BLaER1 treated with 17β-estradiol and CSF1 and Interleukin-3, amounts not matched to agents 10 nM and 100 nM (cell line): Measurements from ENCODE around the gene PRRC2B.
"Not testable (repeated sequence)": the region's sequence is repeated elsewhere in the genome, so short reads cannot be mapped to it uniquely, and the experiment has no call there.

Source experiments
- H3K27ac ChIP-seq, 11 experiments: shearing (Covaris generic); formaldehyde crosslinking; 2 replicates each; pipeline ENCODE4 v1.8.1; 2022
- H3K27me3 ChIP-seq, 11 experiments: shearing (Covaris generic); formaldehyde crosslinking; 2 replicates each; pipeline ENCODE4 v1.8.1; 2022
- H3K36me3 ChIP-seq, 11 experiments: shearing (Covaris generic); formaldehyde crosslinking; 2 replicates each; pipeline ENCODE4 v1.8.1; 2022
- H3K4me1 ChIP-seq, 10 experiments: shearing (Covaris generic); formaldehyde crosslinking; 2 replicates each; pipeline ENCODE4 v1.8.1; 2022
- H3K4me2 ChIP-seq, 11 experiments: shearing (Covaris generic); formaldehyde crosslinking; 2 replicates each; pipeline ENCODE4 v1.8.1; 2022
- H3K4me3 ChIP-seq, 10 experiments: shearing (Covaris generic); formaldehyde crosslinking; 2 replicates each; pipeline ENCODE4 v1.8.1; 2022
- H3K9ac ChIP-seq, 11 experiments: shearing (Covaris generic); formaldehyde crosslinking; 2 replicates each; pipeline ENCODE4 v1.8.1; 2022
- H3K9me3 ChIP-seq, 11 experiments: shearing (Covaris generic); formaldehyde crosslinking; replicated peaks in 1 of 11; 2 replicates each; pipeline ENCODE4 v1.8.1; 2022
- H4K20me1 ChIP-seq, 11 experiments: shearing (Covaris generic); formaldehyde crosslinking; 2 replicates each; pipeline ENCODE4 v1.8.1; 2022
- Cebpa-rat ChIP-seq, 11 experiments: shearing (Covaris generic); IDR thresholded peaks; 2 replicates each; pipeline ENCODE4 v1.8.1; 2022

PRRC2B gene

DNA sequence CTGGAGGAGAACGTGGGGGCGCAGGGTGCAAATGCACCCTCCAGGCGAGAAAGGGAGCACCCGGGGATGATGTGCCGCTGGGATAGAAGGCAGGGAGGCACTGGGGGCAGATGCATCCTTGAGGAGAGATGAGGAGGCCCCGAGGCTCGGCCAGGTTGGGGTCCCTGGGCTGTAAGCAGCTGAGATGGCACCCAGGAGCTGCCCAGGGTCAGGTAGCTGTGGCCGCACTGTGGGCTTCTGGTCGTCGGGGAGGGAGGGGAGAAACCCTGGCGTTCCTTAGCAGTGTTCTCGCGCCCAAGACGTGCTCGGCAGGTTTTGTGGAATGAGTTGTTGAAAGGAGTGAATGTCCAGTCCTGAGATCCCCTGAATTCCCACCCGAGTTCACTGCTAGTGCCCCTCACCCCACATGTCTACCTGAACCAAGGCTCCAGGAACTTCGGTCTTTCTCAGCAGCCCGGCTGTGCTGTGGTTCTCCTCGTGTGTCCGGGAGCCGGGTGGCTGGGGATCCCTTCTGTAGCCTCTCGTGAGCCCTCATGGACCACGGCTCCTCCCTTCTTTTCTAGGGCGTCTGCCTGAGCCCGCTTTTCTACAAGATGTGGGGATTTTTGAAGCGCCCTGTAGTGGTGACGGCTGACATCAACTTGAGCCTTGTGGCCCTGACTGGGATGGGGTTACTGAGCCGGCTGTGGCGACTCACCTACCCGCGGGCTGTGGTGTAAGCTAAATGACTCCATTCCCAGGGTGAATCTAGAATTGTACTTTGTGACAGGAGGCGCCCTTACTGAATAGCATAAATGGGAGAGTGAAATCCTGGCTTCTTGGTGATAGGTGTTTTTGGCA lies 110.0 kb downstream of the PRRC2B start:
- TF ChIP-seq Cebpa-rat (IDR thresholded peaks at IDR 0.05) = no peak
- peaks cover 28 to 46% (median 33%) of the 10 kb centered on the region in 11 experiments for H3K36me3 ChIP-seq
- peaks cover 18 to 37% (median 27%) of the 10 kb centered on the region in 10 experiments for H3K4me1 ChIP-seq
- peak overlapping the region; percentile 79 to 92 (median 87) for H3K9ac ChIP-seq
- peaks cover 9 to 50% (median 41%) of the 10 kb centered on the region in 11 experiments; a peak in 21 of 22 replicates for H4K20me1 ChIP-seq
- peak overlapping the region; percentile 77 to 96 (median 86) for H3K4me3 ChIP-seq
- H3K9me3 ChIP-seq = no peaks in the 10 kb centered on the region
- no peaks in the 10 kb centered on the region for H3K27me3 ChIP-seq
- peak overlapping the region in 10 of 11 experiments; percentile 72 to 84 (median 78); a peak in 14 of 22 replicates for H3K27ac ChIP-seq
- peak overlapping the region; percentile 90 to 100 (median 98) for H3K4me2 ChIP-seq

DNA sequence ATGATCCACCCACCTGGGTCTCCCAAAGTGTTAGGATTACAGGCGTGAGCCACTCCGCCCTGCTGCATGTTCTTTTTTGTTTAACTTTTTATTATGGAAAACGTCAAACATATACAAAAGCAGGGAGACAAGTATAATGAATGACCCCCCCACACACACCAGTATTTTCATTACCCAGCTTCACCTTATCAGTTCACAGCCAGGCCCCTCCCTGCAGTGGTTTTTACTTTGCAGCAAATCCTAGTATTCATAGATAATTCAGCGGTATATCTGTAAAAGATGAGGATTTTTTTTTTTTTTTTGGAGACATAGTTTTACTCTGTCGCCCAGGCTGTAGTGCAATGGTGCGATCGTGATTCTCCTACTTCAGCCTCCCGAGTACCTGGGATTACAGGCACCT lies 111.1 kb downstream of the PRRC2B start:
- Histone ChIP-seq H3K27ac (no peak overlapping the region), H3K9me3 (no peaks in the 10 kb centered on the region), H3K9ac (no peak overlapping the region), H3K4me1 (peaks cover 18 to 37% (median 27%) of the 10 kb centered on the region in 10 experiments), H3K27me3 (no peaks in the 10 kb centered on the region), H3K4me2 (no peak overlapping the region), H3K4me3 (no peak overlapping the region), H3K36me3 (peaks cover 25 to 46% (median 34%) of the 10 kb centered on the region in 11 experiments), H4K20me1 (peaks cover 0 to 40% (median 29%) of the 10 kb centered on the region in 11 experiments; a peak in 19 of 22 replicates)
- no peak for TF ChIP-seq Cebpa-rat (IDR thresholded peaks at IDR 0.05)

DNA sequence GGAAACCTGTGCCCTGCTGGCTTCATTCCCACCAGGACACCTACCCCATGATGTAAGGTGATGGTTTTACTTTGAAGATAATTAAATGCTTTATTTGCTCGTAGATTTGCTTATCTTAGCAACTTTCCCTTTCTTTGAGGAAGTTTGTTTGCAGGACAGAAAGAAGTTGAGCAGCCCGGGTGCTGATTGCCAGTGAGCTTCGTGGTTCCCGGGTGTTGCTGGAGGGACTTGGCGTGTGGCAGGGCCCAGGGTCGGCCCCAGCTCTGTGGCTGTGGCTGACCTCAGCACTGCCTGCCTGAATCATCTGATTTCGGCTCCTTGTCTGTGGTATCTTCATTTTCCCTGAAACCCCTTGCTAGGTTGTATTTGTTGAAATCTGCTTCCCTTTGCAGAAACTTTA lies 117.5 kb downstream of the PRRC2B start:
- Histone ChIP-seq H3K36me3 (peaks cover 62 to 93% (median 84%) of the 10 kb centered on the region in 11 experiments), H3K9me3 (peaks cover 0 to 30% (median 6%) of the 10 kb centered on the region in 11 experiments; a peak in 11 of 22 replicates), H3K27ac (peak overlapping the region in 2 of 11 experiments; percentile 3 to 35; a peak in 1 of 22 replicates), H3K27me3 (no peaks in the 10 kb centered on the region), H4K20me1 (peaks cover 0 to 34% (median 22%) of the 10 kb centered on the region in 11 experiments; a peak in 16 of 22 replicates), H3K4me1 (peaks cover 26 to 38% (median 33%) of the 10 kb centered on the region in 10 experiments), H3K9ac (peak overlapping the region in 2 of 11 experiments; percentile 12 to 14; a peak in 1 of 22 replicates), H3K4me2 (peak overlapping the region in 3 of 11 experiments; percentile 49 to 72 (median 52); a peak in 6 of 22 replicates), H3K4me3 (no peak overlapping the region)
- TF ChIP-seq Cebpa-rat (IDR thresholded peaks at IDR 0.05) = no peak

DNA sequence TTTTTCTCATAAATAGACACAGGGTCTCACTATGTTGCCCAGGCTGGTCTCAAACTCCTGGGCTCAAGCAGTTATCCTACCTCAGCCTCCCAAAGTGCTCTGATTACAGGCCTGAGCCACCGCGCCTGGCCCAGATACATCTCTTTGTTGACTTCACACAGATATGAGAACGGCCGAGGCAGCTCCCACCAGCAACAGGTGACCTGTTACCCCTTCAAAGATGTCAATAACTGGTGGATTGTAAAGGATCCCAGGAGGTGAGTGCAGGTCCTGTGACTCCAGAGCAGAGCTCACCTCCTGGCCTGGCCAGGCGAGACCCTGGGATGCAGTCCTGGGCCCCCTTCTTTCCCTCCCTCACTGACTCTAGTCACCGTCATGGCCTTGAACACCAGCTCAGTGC lies 118.0 kb downstream of the PRRC2B start:
- Histone ChIP-seq H3K4me1 (peaks cover 26 to 38% (median 33%) of the 10 kb centered on the region in 10 experiments), H4K20me1 (peaks cover 0 to 34% (median 24%) of the 10 kb centered on the region in 11 experiments; a peak in 17 of 22 replicates), H3K9me3 (peaks cover 0 to 34% (median 6%) of the 10 kb centered on the region in 11 experiments; a peak in 11 of 22 replicates), H3K36me3 (peaks cover 61 to 93% (median 85%) of the 10 kb centered on the region in 11 experiments), H3K27me3 (no peaks in the 10 kb centered on the region), H3K9ac (peak overlapping the region in 1 of 11 experiments; percentile 14; a peak in 1 of 22 replicates), H3K4me2 (peak overlapping the region in 9 of 11 experiments; percentile 13 to 84 (median 64); a peak in 13 of 22 replicates), H3K27ac (0 out of 22 replicates have a peak overlapping the region, but pooled peaks of 1 of the 11 experiments have one; percentile 3), H3K4me3 (no peak overlapping the region)
- TF ChIP-seq Cebpa-rat (IDR thresholded peaks at IDR 0.05) = no peak

DNA sequence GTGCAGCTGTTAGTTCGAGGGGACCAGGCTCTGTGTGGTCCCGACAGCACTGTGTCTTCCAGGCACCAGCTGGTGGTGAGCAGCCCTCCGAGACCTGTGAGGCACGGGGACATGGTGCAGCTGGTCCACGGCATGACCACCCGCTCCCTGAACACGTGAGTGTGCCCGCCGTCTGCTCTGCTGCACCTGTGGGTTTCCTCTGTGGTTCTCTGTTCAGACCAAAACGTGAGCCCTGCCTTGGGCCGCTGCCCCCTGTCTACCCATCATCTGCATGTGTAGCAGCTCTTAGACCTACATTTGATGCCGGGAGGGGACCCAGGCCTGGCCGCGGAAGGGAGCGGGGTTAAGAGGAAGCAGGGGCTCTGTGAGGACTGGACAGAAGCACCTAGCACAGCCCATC lies 119.3 kb downstream of the PRRC2B start:
- Histone ChIP-seq H3K9ac (peak overlapping the region in 4 of 11 experiments; percentile 3 to 37 (median 18); a peak in 5 of 22 replicates), H3K9me3 (peaks cover 0 to 41% (median 6%) of the 10 kb centered on the region in 11 experiments; a peak in 11 of 22 replicates), H3K4me2 (peak overlapping the region; percentile 24 to 84 (median 50); a peak in 21 of 22 replicates), H3K36me3 (peaks cover 58 to 96% (median 88%) of the 10 kb centered on the region in 11 experiments), H3K27me3 (no peaks in the 10 kb centered on the region), H3K4me1 (peaks cover 26 to 38% (median 33%) of the 10 kb centered on the region in 10 experiments), H3K27ac (no peak overlapping the region), H3K4me3 (no peak overlapping the region; a peak in 1 of 20 replicates), H4K20me1 (peaks cover 0 to 38% (median 24%) of the 10 kb centered on the region in 11 experiments; a peak in 17 of 22 replicates)
- TF ChIP-seq Cebpa-rat (IDR thresholded peaks at IDR 0.05) = no peak

DNA sequence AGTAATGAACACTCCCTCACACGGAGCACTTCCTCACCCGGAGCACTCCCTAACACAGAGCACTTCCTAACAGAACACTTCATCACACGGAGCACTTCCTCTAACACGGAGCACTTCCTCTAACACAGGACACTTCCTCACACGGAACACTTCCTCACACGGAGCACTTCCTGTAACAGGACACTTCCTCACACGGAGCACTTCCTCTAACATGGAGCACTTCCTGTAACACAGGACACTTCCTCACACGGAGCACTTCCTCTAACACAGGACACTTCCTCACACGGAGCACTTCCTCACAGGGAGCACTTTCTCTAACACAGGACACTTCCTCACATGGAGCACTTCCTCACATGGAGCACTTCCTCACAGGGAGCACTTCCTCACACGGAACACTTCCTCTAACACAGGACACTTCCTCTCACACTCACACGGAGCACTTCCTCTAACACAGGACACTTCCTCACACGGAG lies 121.7 kb downstream of the PRRC2B start:
- peaks cover 0 to 60% (median 24%) of the 10 kb centered on the region in 11 experiments; a peak in 17 of 22 replicates for H4K20me1 ChIP-seq
- H3K27ac ChIP-seq = peak overlapping the region in 1 of 11 experiments; percentile 53; a peak in 2 of 22 replicates

DNA sequence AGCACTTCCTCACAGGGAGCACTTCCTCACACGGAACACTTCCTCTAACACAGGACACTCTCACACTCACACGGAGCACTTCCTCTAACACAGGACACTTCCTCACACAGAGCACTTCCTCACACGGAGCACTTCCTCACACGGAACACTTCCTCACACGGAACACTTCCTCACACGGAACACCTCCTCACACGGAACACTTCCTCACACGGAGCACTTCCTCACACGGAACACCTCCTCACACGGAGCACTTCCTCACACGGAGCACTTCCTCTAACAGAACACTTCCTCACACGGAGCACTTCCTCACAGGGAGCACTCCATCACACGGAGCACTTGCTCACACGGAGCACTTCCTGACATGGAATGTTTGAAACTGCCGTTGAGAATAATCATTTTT lies 122.2 kb downstream of the PRRC2B start:
- no peak for TF ChIP-seq Cebpa-rat (IDR thresholded peaks at IDR 0.05)
- Histone ChIP-seq H3K4me2 (no peak overlapping the region), H3K4me3 (no peak overlapping the region), H4K20me1 (peaks cover 0 to 60% (median 24%) of the 10 kb centered on the region in 11 experiments; a peak in 17 of 22 replicates), H3K27me3 (no peaks in the 10 kb centered on the region), H3K27ac (no peak overlapping the region), H3K36me3 (peaks cover 62 to 98% (median 92%) of the 10 kb centered on the region in 11 experiments), H3K9me3 (peaks cover 0 to 41% (median 6%) of the 10 kb centered on the region in 11 experiments; a peak in 11 of 22 replicates), H3K4me1 (peaks cover 23 to 36% (median 30%) of the 10 kb centered on the region in 10 experiments), H3K9ac (no peak overlapping the region)

More for the DNA sequence above, 121.7 kb downstream of the PRRC2B start:
- Histone ChIP-seq H3K36me3 (peaks cover 66 to 98% (median 91%) of the 10 kb centered on the region in 11 experiments), H3K4me1 (peaks cover 26 to 36% (median 32%) of the 10 kb centered on the region in 10 experiments), H3K9me3 (peaks cover 0 to 41% (median 6%) of the 10 kb centered on the region in 11 experiments; a peak in 11 of 22 replicates), H3K4me3 (0 out of 20 replicates have a peak overlapping the region, but pooled peaks of 1 of the 10 experiments have one; percentile 10)
- H3K4me2 ChIP-seq, H3K27me3 ChIP-seq, H3K9ac ChIP-seq: not testable (repeated sequence)

DNA sequence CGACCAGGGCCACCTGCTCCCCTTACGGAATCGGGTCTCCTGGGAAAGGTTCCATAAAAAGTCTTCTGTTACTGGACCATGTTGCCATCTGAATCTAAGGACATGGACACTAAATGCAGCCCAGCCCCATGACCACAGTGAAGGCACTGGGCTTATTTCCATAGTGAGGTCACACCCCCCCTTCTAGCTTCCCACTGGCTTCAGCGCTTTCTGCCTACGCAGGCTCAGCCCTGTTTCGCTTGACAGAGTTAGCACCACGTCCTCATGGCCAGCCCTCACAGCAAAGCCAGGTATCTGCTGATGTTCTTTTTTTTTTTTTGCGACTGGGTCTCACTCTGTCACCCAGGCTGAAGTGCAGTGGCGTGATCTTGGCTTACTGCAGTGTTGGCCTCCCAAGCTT lies 123.0 kb downstream of the PRRC2B start:
- Histone ChIP-seq H3K4me1 (peaks cover 14 to 38% (median 29%) of the 10 kb centered on the region in 10 experiments), H3K36me3 (peaks cover 62 to 100% (median 92%) of the 10 kb centered on the region in 11 experiments), H3K9ac (no peak overlapping the region), H3K9me3 (peaks cover 0 to 41% (median 6%) of the 10 kb centered on the region in 11 experiments; a peak in 11 of 22 replicates), H3K27ac (no peak overlapping the region), H3K4me3 (no peak overlapping the region), H4K20me1 (peaks cover 0 to 60% (median 24%) of the 10 kb centered on the region in 11 experiments; a peak in 17 of 22 replicates), H3K27me3 (no peaks in the 10 kb centered on the region), H3K4me2 (no peak overlapping the region)
- TF ChIP-seq Cebpa-rat (IDR thresholded peaks at IDR 0.05) = no peak
